OCI-LY1 (cell line): Measurements from ENCODE around the gene DCTD.
A peak's percentile ranks its signal among the peaks of the same experiment; 100 is the strongest.

Source experiments
- H2AFZ ChIP-seq: fragments of 200-600 bp; sonication (generic), shearing (Covaris generic); 2 replicates; pipeline ENCODE4 v1.6.0; 2014; ENCODE audit warnings: antibody characterized with exemption, mild to moderate bottlenecking, low read length
- H3F3A ChIP-seq: fragments of 200-600 bp; sonication (generic), shearing (Covaris generic); 2 replicates; pipeline ENCODE4 v1.6.0; 2014; ENCODE audit warnings: mild to moderate bottlenecking, antibody characterized with exemption, low read length, moderate library complexity; ENCODE audit not compliant: insufficient read depth
- H3K27ac ChIP-seq: fragments of 200-600 bp; sonication (generic); 2 replicates; pipeline ENCODE4 v1.5.1; 2014; ENCODE audit warnings: low read length, mixed run types, mild to moderate bottlenecking, low read depth; ENCODE audit not compliant: poor library complexity, severe bottlenecking
- H3K27me3 ChIP-seq: fragments of 200-600 bp; sonication (generic); 2 replicates; pipeline ENCODE4 v1.6.0; 2014; ENCODE audit warnings: antibody characterized with exemption, mild to moderate bottlenecking, low read length, moderate library complexity; ENCODE audit not compliant: insufficient read depth
- H3K36me3 ChIP-seq: fragments of 200-600 bp; sonication (generic); 2 replicates; pipeline ENCODE4 v1.6.1; 2014; ENCODE audit warnings: mild to moderate bottlenecking, antibody characterized with exemption, low read length, moderate library complexity, mixed read lengths; ENCODE audit not compliant: insufficient read depth
- H3K4me1 ChIP-seq: fragments of 200-600 bp; sonication (generic); 2 replicates; pipeline ENCODE4 v1.5.1; 2014; ENCODE audit warnings: mild to moderate bottlenecking, low read length, moderate library complexity; ENCODE audit not compliant: insufficient read depth, severe bottlenecking
- H3K4me2 ChIP-seq: fragments of 200-600 bp; sonication (generic), shearing (Covaris generic); 2 replicates; pipeline ENCODE4 v1.6.1; 2014; ENCODE audit warnings: low read length
- H3K4me3 ChIP-seq: fragments of 200-600 bp; sonication (generic); 2 replicates; pipeline ENCODE4 v1.5.1; 2014; ENCODE audit warnings: low read length, low read depth, mild to moderate bottlenecking, mixed read lengths; ENCODE audit not compliant: poor library complexity, severe bottlenecking
- H3K79me2 ChIP-seq: fragments of 200-600 bp; shearing (Covaris generic); 2 replicates; pipeline ENCODE4 v1.6.1; 2016; ENCODE audit warnings: mixed run types, low read length, mixed read lengths; ENCODE audit not compliant: insufficient read depth
- H3K9ac ChIP-seq: fragments of 200-600 bp; sonication (generic), shearing (Covaris generic); 2 replicates; pipeline ENCODE4 v1.6.1; 2014; ENCODE audit warnings: mild to moderate bottlenecking, low read length, mixed read lengths
- H3K9me2 ChIP-seq: fragments of 200-600 bp; sonication (generic), shearing (Covaris generic); 2 replicates; pipeline ENCODE4 v1.6.1; 2014; ENCODE audit warnings: low read depth, mild to moderate bottlenecking, low read length, mixed read lengths
- H3K9me3 ChIP-seq: fragments of 200-600 bp; shearing (Covaris generic); 2 replicates; pipeline ENCODE4 v1.6.1; 2014; ENCODE audit warnings: low read length, mixed read lengths
- H4K20me1 ChIP-seq: fragments of 200-600 bp; sonication (generic), shearing (Covaris generic); 2 replicates; pipeline ENCODE4 v1.6.0; 2016; ENCODE audit warnings: mild to moderate bottlenecking, low read length; ENCODE audit not compliant: insufficient read depth
- EZH2 ChIP-seq: fragments of 200-600 bp; sonication (generic), shearing (Covaris generic); IDR thresholded peaks from 2 replicates; pipeline ENCODE4 v1.8.0; 2017; ENCODE audit warnings: borderline replicate concordance, mixed run types, mild to moderate bottlenecking, antibody characterized with exemption, low read length, moderate library complexity, mixed read lengths
- TF ChIP-seq, protein P1 (sequence below): fragments of 200-600 bp; sonication (generic), shearing (Covaris generic); IDR thresholded peaks from 2 replicates; pipeline ENCODE4 v1.5.1; 2017; ENCODE audit warnings: mild to moderate bottlenecking, antibody characterized with exemption, low read length, moderate library complexity, mixed read lengths

The DCTD gene

GRCh38 chr4:182920676-182921075, 3.5 kb upstream of the DCTD start:
- Histone ChIP-seq H3K4me1 (peaks cover 22% of the 10 kb centered on the region), H3K27me3 (no peaks in the 10 kb centered on the region)

GRCh38 chr4:182918791-182919302, 1.7 kb upstream of the DCTD start:
- Histone ChIP-seq H3F3A (no peaks in the 10 kb centered on the region), H4K20me1 (no peaks in the 10 kb centered on the region), H3K4me3 (no peak overlapping the region), H3K36me3 (peaks cover 8% of the 10 kb centered on the region; the same call in 1 of the 2 replicates), H3K9ac (no peak overlapping the region), H2AFZ (no peak overlapping the region), H3K27ac (no peak overlapping the region), H3K9me2 (no peaks in the 10 kb centered on the region), H3K27me3 (no peaks in the 10 kb centered on the region), H3K4me1 (peaks cover 22% of the 10 kb centered on the region), H3K79me2 (no peaks in the 10 kb centered on the region), H3K9me3 (no peaks in the 10 kb centered on the region), H3K4me2 (no peak overlapping the region)
- no peak for TF ChIP-seq EZH2
- TF ChIP-seq, protein P1, sequence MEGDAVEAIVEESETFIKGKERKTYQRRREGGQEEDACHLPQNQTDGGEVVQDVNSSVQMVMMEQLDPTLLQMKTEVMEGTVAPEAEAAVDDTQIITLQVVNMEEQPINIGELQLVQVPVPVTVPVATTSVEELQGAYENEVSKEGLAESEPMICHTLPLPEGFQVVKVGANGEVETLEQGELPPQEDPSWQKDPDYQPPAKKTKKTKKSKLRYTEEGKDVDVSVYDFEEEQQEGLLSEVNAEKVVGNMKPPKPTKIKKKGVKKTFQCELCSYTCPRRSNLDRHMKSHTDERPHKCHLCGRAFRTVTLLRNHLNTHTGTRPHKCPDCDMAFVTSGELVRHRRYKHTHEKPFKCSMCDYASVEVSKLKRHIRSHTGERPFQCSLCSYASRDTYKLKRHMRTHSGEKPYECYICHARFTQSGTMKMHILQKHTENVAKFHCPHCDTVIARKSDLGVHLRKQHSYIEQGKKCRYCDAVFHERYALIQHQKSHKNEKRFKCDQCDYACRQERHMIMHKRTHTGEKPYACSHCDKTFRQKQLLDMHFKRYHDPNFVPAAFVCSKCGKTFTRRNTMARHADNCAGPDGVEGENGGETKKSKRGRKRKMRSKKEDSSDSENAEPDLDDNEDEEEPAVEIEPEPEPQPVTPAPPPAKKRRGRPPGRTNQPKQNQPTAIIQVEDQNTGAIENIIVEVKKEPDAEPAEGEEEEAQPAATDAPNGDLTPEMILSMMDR: no peak

More at GRCh38 chr4:182920676-182921075, 3.5 kb upstream of the DCTD start:
- H3K9me2 ChIP-seq: no peaks in the 10 kb centered on the region
- H3K4me3 ChIP-seq: no peak overlapping the region
- H3K79me2 ChIP-seq: no peaks in the 10 kb centered on the region
- H3K27ac ChIP-seq: no peak overlapping the region
- H3K9ac ChIP-seq: no peak overlapping the region
- no peak for TF ChIP-seq EZH2
- TF ChIP-seq, protein P1: no peak
- H4K20me1 ChIP-seq: no peaks in the 10 kb centered on the region
- H3K9me3 ChIP-seq: no peaks in the 10 kb centered on the region
- no peak overlapping the region for H3K4me2 ChIP-seq
- H2AFZ ChIP-seq: no peak overlapping the region
- no peaks in the 10 kb centered on the region for H3F3A ChIP-seq
- no peaks in the 10 kb centered on the region for H3K36me3 ChIP-seq

DNA sequence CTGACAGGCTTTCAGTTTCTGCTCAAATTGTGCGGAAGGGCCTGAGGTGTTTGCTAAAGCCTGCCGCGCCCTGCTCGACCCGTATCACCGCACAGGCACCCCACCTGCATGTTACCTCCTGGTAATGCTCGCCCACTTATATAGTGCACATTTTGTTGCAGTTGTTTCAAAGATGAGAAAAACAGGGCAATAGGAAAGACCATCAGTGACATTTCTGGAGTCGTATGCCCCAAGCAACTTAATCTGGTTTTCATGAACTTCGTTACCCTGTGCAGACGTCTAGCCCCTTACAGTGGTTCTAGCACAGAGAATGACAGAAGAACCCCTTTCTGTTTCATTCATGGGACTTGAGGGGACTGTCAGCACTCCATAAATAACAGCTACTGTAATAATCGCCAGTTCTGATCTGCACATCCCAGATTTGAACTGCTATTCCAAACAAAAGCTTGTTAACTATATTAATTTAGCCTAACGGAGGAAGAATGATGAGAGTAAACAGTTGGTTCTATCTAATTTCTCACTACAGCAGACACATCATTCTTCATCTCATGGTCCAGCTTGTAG, 940 bp upstream of the DCTD start:
- Histone ChIP-seq H3K9me3 (no peaks in the 10 kb centered on the region), H3K4me2 (peak overlapping the region; percentile 87), H3K4me1 (peaks cover 22% of the 10 kb centered on the region), H3K79me2 (no peaks in the 10 kb centered on the region), H3K27me3 (no peaks in the 10 kb centered on the region), H3K9me2 (no peaks in the 10 kb centered on the region), H3K27ac (peak overlapping the region; percentile 68), H3K9ac (peak overlapping the region; percentile 87; the same call in 1 of the 2 replicates), H3K4me3 (peak overlapping the region; percentile 69), H2AFZ (no peak overlapping the region), H3K36me3 (peaks cover 8% of the 10 kb centered on the region; the same call in 1 of the 2 replicates), H4K20me1 (no peaks in the 10 kb centered on the region), H3F3A (no peaks in the 10 kb centered on the region)
- TF ChIP-seq, protein P1: no peak
- no peak for TF ChIP-seq EZH2
